Keratinocyte (primary cell): ENCODE results near the gene GIT2.

Experiments
- CTCF ChIP-seq, 3 experiments: IDR thresholded peaks in 1 of 3; conservative IDR thresholded peaks in 1 of 3; optimal IDR thresholded peaks in 1 of 3; 2 replicates in 2 of 3; 3 replicates in 1 of 3; pipeline versions ENCODE3 to v1.5.1; 2011; ENCODE audit warnings: low read length in 3 of 3, mild to moderate bottlenecking in 3 of 3, moderate library complexity in 2 of 3, control low read depth in 1 of 3, inconsistent platforms in 1 of 3; ENCODE audit not compliant: insufficient read depth in 2 of 3; ENCODE audit errors: extremely low read depth in 1 of 3
- EZH2 ChIP-seq: IDR thresholded peaks from one replicate; pipeline ENCODE4 v1.6.1; 2012; ENCODE audit warnings: inconsistent platforms, mild to moderate bottlenecking, low read length, moderate library complexity

GRCh38 chr12:110039085-110039807 is 43.1 kb upstream of the GIT2 start:
- TF ChIP-seq CTCF (optimal IDR thresholded peaks at IDR 0.05 in 1 of 3, IDR thresholded peaks at IDR 0.05 in 1 of 3, conservative IDR thresholded peaks at IDR 0.05 in 1 of 3; ENCODE audit: extremely low read depth in 1 of 3, insufficient read depth in 2 of 3, low read length in 3 of 3) (no peak), EZH2 (no peak)
